Upper lobe of left lung (tissue), 4 donors: Measurements from ENCODE around the gene LILRB3.
"Not testable (repeated sequence)": the region's sequence is repeated elsewhere in the genome, so short reads cannot be mapped to it uniquely, and the experiment has no call there.

Experiments used
- EP300 ChIP-seq, 4 donors: sonication (generic); formaldehyde crosslinking; IDR thresholded peaks; one replicate each; pipeline ENCODE4 v1.5.1; 2017; ENCODE audit warnings: antibody characterized with exemption in 4 of 4, control low read depth in 2 of 4
- POLR2A ChIP-seq, 4 donors: fragments of 450-650 bp; IDR thresholded peaks; one replicate each; pipeline ENCODE4 v1.5.1; 2016 to 2017; ENCODE audit warnings: antibody characterized with exemption in 4 of 4, mild to moderate bottlenecking in 2 of 4
- POLR2AphosphoS5 ChIP-seq, 2 donors: sonication (generic); formaldehyde crosslinking; IDR thresholded peaks; one replicate each; pipeline ENCODE4 v1.5.1; 2017; ENCODE audit warnings: antibody characterized with exemption in 2 of 2
- TF ChIP-seq, protein P1 (sequence below), 6 experiments: fragments of 450-650 bp in 4 of 6; fragments of 200-600 bp in 2 of 6; sonication (generic) in 2 of 6; IDR thresholded peaks; one replicate each; pipeline ENCODE4 v1.5.1; 2016 to 2019; ENCODE audit warnings: antibody characterized with exemption in 6 of 6

DNA sequence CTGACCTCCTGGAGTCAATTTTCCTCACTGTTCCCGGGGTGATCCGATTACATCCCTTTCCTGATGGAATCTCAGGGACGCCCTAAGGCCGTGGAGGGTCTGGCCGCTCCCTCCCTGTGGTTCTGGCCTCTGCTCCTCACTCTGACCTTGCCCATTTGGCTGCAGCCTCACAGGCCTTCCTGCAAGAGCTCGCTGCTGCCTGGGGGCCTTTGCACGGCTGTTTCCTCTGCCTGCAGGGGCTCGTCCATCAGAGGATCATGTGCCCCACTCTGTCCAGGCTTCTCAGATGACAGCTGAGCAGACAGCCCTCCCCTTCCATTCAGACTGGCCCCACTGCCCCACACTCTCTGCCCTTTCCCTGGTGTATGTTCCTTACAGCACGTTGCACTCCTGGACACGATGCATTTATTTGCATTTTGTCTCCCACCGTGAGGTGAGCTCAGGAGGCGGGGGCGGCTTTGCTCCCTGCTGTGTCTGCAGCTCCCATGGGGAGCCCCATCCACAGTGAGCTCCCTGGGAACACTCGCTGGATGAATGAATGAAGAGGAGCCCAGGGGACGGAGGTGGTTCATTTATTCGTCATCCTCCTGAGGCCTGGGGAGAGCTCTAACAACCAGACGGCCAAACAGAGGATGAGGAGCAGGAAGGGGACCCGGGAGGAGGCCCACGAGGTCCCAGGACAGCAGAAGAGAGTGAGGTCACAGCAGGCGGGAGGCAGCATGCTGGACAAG is 5.1 kb downstream of the LILRB3 start:
- TF ChIP-seq, protein P1, sequence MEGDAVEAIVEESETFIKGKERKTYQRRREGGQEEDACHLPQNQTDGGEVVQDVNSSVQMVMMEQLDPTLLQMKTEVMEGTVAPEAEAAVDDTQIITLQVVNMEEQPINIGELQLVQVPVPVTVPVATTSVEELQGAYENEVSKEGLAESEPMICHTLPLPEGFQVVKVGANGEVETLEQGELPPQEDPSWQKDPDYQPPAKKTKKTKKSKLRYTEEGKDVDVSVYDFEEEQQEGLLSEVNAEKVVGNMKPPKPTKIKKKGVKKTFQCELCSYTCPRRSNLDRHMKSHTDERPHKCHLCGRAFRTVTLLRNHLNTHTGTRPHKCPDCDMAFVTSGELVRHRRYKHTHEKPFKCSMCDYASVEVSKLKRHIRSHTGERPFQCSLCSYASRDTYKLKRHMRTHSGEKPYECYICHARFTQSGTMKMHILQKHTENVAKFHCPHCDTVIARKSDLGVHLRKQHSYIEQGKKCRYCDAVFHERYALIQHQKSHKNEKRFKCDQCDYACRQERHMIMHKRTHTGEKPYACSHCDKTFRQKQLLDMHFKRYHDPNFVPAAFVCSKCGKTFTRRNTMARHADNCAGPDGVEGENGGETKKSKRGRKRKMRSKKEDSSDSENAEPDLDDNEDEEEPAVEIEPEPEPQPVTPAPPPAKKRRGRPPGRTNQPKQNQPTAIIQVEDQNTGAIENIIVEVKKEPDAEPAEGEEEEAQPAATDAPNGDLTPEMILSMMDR (IDR thresholded peaks at IDR 0.05), result not testable (repeated sequence)
- TF ChIP-seq POLR2A, EP300, POLR2AphosphoS5 (IDR thresholded peaks at IDR 0.05): not testable (repeated sequence)
